Cardiac septum (tissue), 1 donor: Measurements from ENCODE around the gene CT47A7. TPM values are rescaled to one million over a fixed set of nuclear protein-coding genes. Genes with fewer than 3 reads are reported as not detected.
"Not testable (repeated sequence)": the region's sequence is repeated elsewhere in the genome, so short reads cannot be mapped to it uniquely, and the experiment has no call there.

ENCODE experiments used
- DNase-seq: peaks from one replicate; pipeline ENCODE4 v3.0.0-alpha.2; 2020; ENCODE audit warnings: low spot score
- intact Hi-C: fragments of 100-400 bp; cut with DNase I; formaldehyde crosslinking; loops from one replicate; pipeline ENCODE4 v1.14.0; 2022
- long read RNA-seq: library from polyadenylated mRNA; unstranded; transcript quantifications from one replicate; pipeline ENCODE4 v2.0.0, GENCODE V29; 2021
- total RNA-seq: library from RNA; stranded (reverse); fragmentation: NEBNext Ultra II Directional; extraction: Animal tissue kit (Norgen Biotek cat#: 25700); gene quantifications from one replicate; pipeline ENCODE4 v1.2.1, GENCODE V29; 2021
- donor health status: DM: no; HTN: no; CAD: no.

Gene CT47A7
- not detected for total RNA-seq
- long read RNA-seq: 0 reads

GRCh38 chrX:120956500-120956899, at the start of gene CT47A7:
Gene CT47A7 (minus strand): TSS chrX:120956600. CDS start chrX:120956345, 255 bp downstream.
- DNase-seq, intact Hi-C loops: not testable (repeated sequence)

GRCh38 chrX:121000589-121000988, 44.2 kb upstream of the CT47A7 start:
- DNase-seq: no peak
- intact Hi-C loops: no loop called here

DNA sequence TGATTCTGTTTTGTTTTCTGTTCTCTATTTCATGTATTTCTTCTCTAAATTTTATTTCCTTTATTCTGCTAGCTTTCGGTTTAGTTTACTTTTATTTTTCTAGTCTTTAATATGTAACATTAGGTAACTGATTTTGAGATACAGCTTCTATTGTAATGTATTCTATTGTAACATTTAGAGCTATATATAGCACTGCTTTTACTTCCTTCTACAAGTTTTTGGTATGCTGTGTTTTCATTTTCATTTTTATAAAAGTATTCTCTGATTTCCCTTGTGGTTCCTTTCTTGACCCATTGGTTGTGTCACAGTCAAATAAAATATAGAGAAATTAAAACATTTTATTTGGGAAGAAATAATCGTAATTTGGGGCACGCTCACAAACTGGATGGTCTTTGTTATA, 43.0 kb upstream of the CT47A7 start:
- no peak for DNase-seq
- intact Hi-C loops: no loop called here

GRCh38 chrX:120985660-120986059, 29.3 kb upstream of the CT47A7 start, which contains the start of gene CT47A1:
Gene CT47A1 (minus strand): TSS chrX:120985760. CDS start chrX:120985529, 231 bp downstream.
- DNase-seq, intact Hi-C loops: not testable (repeated sequence)

Other genes starting within 250 kb of the CT47A7 start
- gene CT47B1, start 80.7 kb downstream of the CT47A7 start, total RNA-seq: not detected
- not detected for gene CT47A11, start 19.4 kb downstream of the CT47A7 start, total RNA-seq
- gene CT47A10, start 14.6 kb downstream of the CT47A7 start, total RNA-seq: not detected
- not detected for gene CT47A9, start 9.7 kb downstream of the CT47A7 start, total RNA-seq
- not detected for gene CT47A8, start 4.9 kb downstream of the CT47A7 start, total RNA-seq
- not detected for gene CT47A6, start 4.9 kb upstream of the CT47A7 start, total RNA-seq
- gene CT47A5, start 9.7 kb upstream of the CT47A7 start, total RNA-seq: not detected
- gene CT47A4, start 14.6 kb upstream of the CT47A7 start, total RNA-seq: not detected
- not detected for gene CT47A3, start 19.5 kb upstream of the CT47A7 start, total RNA-seq
- not detected for gene CT47A2, start 24.3 kb upstream of the CT47A7 start, total RNA-seq
- gene CT47A1, start 29.2 kb upstream of the CT47A7 start, total RNA-seq: not detected
- 1.6 TPM for gene GLUD2, start 91.0 kb upstream of the CT47A7 start, total RNA-seq